WI38 (cell line): ENCODE measurements around the gene PPM1N.

Experiments used
- H3K4me3 ChIP-seq: 2 replicates; pipeline ENCODE4 v1.5.1; 2011; ENCODE audit warnings: low read depth, mild to moderate bottlenecking, control low read depth, low read length
- TF ChIP-seq, protein P1 (sequence below): IDR thresholded peaks from 2 replicates; pipeline ENCODE4 v1.5.1; 2012; ENCODE audit warnings: low read depth, mild to moderate bottlenecking, control low read depth, low read length

The PPM1N gene

DNA sequence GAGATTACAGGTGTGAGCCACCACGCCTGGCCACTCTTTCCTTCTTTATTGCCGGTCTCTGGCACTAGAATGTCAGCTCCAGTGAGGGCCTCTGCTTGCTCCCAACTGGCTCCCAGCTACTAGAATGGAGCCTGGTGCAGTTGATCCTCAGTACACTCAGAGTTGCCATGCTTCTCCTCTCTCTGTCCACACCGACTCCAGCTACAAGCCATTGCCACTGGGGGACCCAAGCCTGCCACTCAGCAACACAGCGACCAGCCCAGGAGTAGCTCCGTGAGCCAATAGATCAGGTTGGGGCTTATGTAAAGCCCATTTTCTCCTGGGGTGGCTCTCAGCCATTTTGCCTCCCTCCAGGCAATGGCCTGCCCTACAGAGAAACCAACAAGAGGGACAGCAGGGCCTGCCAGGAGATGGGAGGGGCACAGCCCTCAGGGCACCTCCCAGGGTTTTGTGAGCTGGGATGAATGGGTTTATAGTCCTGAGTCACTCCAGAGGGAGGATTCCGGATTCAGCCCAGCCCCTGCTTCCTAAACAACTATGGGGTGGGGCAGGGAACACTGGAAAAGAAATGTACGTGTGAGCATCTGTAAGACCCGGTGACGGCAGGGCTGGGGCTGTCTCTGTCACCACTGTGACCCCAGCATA lies 49.8 kb downstream of the PPM1N start:
- no peak overlapping the region for H3K4me3 ChIP-seq
- TF ChIP-seq, protein P1, sequence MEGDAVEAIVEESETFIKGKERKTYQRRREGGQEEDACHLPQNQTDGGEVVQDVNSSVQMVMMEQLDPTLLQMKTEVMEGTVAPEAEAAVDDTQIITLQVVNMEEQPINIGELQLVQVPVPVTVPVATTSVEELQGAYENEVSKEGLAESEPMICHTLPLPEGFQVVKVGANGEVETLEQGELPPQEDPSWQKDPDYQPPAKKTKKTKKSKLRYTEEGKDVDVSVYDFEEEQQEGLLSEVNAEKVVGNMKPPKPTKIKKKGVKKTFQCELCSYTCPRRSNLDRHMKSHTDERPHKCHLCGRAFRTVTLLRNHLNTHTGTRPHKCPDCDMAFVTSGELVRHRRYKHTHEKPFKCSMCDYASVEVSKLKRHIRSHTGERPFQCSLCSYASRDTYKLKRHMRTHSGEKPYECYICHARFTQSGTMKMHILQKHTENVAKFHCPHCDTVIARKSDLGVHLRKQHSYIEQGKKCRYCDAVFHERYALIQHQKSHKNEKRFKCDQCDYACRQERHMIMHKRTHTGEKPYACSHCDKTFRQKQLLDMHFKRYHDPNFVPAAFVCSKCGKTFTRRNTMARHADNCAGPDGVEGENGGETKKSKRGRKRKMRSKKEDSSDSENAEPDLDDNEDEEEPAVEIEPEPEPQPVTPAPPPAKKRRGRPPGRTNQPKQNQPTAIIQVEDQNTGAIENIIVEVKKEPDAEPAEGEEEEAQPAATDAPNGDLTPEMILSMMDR: no peak
